T-helper 22 cell (primary cell): ENCODE measurements around the gene MPHOSPH9.

Experiments used
- DNase-seq: peaks from one replicate; pipeline ENCODE4 v3.0.0-alpha.2; 2020; ENCODE audit warnings: low read depth

Gene MPHOSPH9

GRCh38 chr12:123149501-123150274 is 83.3 kb downstream of the MPHOSPH9 start:
- DNase-seq = no peak

GRCh38 chr12:123149088-123149487 is 83.9 kb downstream of the MPHOSPH9 start:
- no peak for DNase-seq

- no peak for DNase-seq
Observed at GRCh38 chr12:123148655-123149054, 84.3 kb downstream of the MPHOSPH9 start.

DNA sequence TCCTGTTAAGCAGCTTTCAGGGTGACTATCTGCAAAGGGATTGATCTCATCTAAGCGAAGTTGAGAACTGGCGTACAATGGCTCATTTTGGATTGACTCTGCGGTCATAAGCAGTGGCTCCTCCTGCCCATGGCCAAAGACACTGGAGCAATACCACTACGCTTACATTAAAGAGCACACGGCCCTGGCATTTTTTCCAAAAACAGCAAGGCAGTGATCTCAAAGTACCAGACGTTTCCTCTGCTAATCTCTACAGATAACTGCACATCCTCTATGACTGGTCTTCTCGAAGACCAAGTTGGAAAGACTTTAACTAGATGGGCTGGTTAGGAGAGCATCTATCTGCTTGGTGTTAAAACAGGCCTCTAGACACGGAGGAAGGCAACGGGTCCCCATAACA is 84.7 kb downstream of the MPHOSPH9 start:
- DNase-seq = no peak

DNA sequence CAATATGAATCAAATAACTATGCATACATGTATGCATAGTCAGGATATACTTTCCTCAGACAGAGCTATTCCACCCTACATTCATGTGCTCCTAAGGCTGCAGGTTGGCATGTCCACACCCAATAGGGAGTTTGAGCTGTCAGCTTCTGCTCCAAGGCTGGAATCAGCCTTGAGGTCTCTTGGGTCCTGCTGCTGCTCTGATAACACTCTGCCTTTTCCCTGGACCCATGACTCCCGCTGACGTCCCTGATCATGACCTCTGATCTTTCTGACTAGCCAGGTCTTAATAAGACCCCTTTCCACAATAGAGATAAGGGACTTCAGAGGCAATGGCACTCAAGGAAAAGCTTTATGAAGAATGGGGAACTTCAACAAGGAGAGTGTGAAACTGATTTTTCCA is 87.7 kb downstream of the MPHOSPH9 start:
- no peak for DNase-seq

- no peak for DNase-seq
Observed at GRCh38 chr12:123143736-123144461, 89.0 kb downstream of the MPHOSPH9 start.

GRCh38 chr12:123142921-123143735 is 89.8 kb downstream of the MPHOSPH9 start:
- no peak for DNase-seq

DNA sequence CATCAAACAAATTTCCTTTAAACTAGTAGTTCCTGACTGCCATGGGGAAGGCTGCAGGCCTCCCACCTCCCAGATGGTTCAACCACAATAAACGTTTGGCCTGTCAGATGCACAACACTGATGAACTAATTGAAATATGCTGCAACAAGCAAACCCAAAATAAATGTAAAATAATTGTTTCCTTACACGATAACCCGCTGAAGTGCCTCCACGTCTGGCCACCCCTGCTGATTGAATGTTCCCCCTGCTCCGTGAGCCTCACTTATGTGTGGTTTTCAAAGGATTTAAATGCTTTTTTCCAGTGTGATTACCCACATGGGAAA is 90.5 kb downstream of the MPHOSPH9 start:
- DNase-seq = no peak

DNA sequence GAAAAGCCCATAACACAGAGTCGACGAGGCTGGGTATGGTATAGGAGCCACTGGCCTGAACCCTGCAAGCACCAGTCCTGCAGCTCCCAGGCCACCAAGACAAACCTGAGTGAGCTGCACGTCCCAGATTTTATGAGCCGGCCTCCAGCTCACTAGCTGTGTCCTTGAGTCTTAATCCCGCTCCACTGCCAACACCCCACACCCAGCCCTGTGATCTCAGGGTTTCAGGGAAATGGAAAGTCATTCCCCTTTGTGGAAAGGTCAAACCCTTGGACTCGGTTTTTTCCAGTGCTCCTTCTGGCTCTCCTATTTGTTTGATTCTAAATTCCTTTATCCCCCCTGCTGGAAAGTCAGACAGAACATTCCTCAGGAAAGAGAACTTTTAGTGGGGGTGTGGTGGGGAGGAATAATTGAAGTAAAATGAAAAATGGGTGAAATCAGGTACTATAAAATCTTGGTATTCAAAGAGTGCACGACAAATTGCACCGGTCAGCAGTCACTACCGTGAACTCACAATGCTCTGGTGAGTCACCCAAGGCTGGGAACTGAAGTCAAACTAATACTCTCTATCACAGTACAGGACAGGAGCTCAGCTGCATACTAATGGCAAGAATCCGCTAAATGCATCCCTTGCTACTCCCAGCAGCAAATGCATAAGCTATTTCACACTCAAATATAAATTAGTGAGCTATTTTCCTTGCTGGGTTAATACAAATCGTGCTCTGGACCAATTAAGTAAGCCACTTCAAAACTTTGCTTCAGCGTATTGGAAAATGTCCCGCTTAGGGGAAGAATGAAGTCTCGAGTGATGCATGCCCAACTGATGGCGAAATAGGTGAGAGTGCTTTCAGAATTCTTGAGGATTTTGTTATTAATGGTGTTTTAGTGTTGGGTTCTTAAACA is 91.1 kb downstream of the MPHOSPH9 start:
- DNase-seq = no peak

- no peak for DNase-seq
Observed at GRCh38 chr12:123140676-123141614, 92.0 kb downstream of the MPHOSPH9 start.

DNA sequence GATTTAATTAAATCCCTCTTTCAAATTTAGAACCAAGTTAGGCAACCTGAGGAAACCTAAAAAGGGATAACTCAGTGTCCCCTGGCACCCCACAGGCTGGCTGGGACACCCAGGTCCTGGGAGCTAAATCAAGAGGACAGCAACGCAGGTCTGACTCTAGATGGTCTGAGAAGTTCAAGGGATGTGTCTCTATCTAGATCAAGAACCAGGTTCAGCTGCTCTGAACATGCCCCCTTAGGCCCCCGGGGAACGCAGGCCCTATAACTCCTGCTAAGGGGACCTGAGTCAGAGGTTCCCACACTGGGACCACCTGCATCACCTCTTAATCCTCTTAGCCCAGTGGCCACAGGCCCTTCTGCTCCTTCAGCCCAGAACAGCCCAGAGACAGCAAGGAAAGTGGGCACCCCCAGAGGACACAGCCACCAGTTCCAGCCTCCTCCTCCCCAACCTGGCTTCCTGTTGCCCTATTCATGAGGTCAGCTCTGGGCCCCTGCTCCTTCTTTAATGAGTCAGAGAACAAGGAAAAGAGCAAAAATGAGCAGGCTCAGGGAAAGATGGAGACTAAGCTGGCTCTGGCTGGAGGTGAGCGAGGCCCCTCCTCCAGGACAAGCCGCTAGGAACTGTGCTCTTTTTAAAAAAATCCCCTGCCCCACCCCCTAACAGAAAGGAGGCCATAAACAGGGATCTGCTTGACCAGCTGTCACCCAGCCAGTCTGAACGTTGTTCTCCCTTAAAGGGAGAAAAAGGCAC is 92.8 kb downstream of the MPHOSPH9 start:
- DNase-seq = no peak

GRCh38 chr12:123135688-123136087 is 97.3 kb downstream of the MPHOSPH9 start:
- DNase-seq = no peak

DNA sequence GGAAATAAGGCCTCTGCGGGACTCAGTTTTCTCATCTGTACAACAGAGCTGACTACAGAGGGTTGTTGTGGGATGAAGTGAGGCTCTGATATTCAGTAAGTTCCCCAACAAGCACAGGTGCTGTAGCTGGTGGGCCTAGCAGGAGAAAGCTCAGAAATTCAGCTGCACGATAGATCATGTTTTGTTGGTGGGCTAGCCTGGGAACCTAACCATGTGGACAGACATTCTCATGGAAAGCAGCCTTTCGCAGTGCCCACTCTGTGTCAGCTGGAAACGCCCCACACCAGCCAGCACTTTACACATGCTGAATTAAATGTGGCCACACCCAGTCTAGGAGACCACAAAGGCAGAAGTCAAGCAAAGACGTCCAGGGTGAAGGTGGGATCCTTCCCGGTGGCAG is 98.1 kb downstream of the MPHOSPH9 start:
- no peak for DNase-seq

DNA sequence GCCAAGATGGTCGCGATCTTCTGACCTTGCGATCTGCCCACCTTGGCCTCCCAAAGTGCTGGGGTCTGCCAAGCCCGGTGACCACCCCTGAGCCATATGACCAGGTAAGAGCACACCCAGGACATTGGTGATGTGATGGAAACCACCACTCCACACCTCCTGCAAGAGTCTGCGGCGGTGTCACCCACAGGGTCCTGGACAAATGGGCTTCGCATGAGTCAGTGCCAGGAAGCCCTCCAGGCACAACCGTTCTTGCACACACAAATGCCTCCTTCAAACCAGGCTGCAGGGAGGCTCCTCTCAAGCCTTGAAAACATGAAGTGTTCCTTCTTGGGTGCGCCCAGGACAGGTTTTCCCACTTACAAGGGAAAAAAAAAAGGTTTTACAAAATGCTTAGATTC is 98.7 kb downstream of the MPHOSPH9 start:
- DNase-seq = no peak

DNA sequence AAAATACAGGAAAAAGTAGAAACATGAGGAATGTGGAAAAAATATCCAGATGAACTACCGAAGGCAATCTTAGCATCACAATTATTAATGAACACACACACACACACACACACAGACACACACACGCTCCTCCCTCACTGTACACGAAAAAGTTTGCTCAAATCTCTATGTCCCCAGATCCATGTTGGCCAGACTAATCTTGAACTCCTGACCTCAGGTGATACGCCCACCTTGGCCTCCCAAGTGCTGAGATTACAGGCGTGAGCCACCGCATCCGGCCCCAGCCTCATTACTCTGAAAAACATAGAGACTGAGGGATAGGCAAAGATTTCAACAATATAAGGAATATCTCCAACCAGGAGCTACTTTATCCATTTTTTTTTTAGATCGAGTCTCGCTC is 99.2 kb downstream of the MPHOSPH9 start:
- DNase-seq = no peak

GRCh38 chr12:123132951-123133619 is 99.9 kb downstream of the MPHOSPH9 start:
- DNase-seq = no peak

GRCh38 chr12:123131879-123132402 is 101.0 kb downstream of the MPHOSPH9 start:
- peak; percentile 9 for DNase-seq

DNA sequence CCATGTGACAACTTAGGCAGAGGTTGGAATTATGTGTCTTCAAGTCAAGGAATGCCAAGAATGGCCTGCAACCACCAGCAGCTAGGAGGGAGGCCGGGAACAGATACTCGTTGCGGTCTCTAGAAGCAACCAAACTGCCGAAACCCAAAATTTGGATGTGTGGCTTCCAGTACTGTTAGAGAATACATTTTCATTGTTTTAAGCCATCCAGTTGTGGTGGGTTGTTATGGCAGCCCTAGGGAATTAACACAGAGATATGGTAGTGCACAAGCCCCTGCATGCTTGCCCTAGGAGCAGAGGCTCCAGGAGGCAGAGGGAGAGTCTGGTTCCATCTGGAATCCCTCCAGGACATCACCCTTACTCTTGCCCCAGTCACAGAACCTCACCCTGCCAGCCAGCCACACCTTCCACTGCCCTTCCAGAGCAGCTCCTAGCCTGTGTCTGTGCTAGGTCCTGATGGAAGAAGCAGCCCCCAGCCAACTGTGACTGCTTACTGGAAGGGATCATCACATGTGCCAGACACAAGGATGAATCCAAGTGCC is 101.6 kb downstream of the MPHOSPH9 start:
- no peak for DNase-seq

- DNase-seq = no peak
Observed at GRCh38 chr12:123129621-123130020, 103.3 kb downstream of the MPHOSPH9 start.
